Neuron (in vitro differentiated cells): ENCODE data around the gene FNTB.

Experiments used
- H2AFZ ChIP-seq: one replicate; pipeline ENCODE4 v1.6.1; 2013; ENCODE audit warnings: low read depth, mild to moderate bottlenecking, inconsistent platforms, low read length, moderate library complexity
- H3K27me3 ChIP-seq: one replicate; pipeline ENCODE4 v1.6.1; 2013; ENCODE audit warnings: low read length; ENCODE audit not compliant: insufficient read depth
- H3K36me3 ChIP-seq: one replicate; pipeline ENCODE4 v1.6.1; 2013; ENCODE audit warnings: low read length; ENCODE audit not compliant: insufficient read depth
- H3K4me1 ChIP-seq: one replicate; pipeline ENCODE4 v1.6.1; 2013; ENCODE audit warnings: low read length; ENCODE audit not compliant: insufficient read depth
- H3K4me3 ChIP-seq: 2 replicates; pipeline ENCODE4 v1.5.1; 2013; ENCODE audit warnings: mild to moderate bottlenecking, low read length, moderate library complexity
- H3K9me3 ChIP-seq: one replicate; pipeline ENCODE4 v1.6.1; 2013; ENCODE audit warnings: low read length

FNTB gene

GRCh38 chr14:64946310-64947045 is 40.2 kb upstream of the FNTB start:
- H3K36me3 ChIP-seq = peaks cover 41% of the 10 kb centered on the region
- H3K4me3 ChIP-seq = no peak overlapping the region
- no peaks in the 10 kb centered on the region for H3K27me3 ChIP-seq
- no peaks in the 10 kb centered on the region for H3K9me3 ChIP-seq
- no peak overlapping the region for H2AFZ ChIP-seq
- H3K4me1 ChIP-seq = no peaks in the 10 kb centered on the region

- peaks cover 49% of the 10 kb centered on the region for H3K36me3 ChIP-seq
- no peak overlapping the region for H3K4me3 ChIP-seq
Observed at GRCh38 chr14:64947710-64948611, 38.7 kb upstream of the FNTB start.

GRCh38 chr14:64948612-64949210 is 38.0 kb upstream of the FNTB start:
- H2AFZ ChIP-seq = no peak overlapping the region
- no peaks in the 10 kb centered on the region for H3K4me1 ChIP-seq
- H3K4me3 ChIP-seq = no peak overlapping the region
- peaks cover 46% of the 10 kb centered on the region for H3K36me3 ChIP-seq
- H3K9me3 ChIP-seq = no peaks in the 10 kb centered on the region
- no peaks in the 10 kb centered on the region for H3K27me3 ChIP-seq

More at GRCh38 chr14:64947710-64948611, 38.7 kb upstream of the FNTB start:
- H3K27me3 ChIP-seq = no peaks in the 10 kb centered on the region
- no peaks in the 10 kb centered on the region for H3K9me3 ChIP-seq
- no peaks in the 10 kb centered on the region for H3K4me1 ChIP-seq
- no peak overlapping the region for H2AFZ ChIP-seq

- Histone ChIP-seq H2AFZ (no peak overlapping the region), H3K36me3 (peaks cover 38% of the 10 kb centered on the region), H3K9me3 (no peaks in the 10 kb centered on the region), H3K27me3 (no peaks in the 10 kb centered on the region), H3K4me1 (no peaks in the 10 kb centered on the region), H3K4me3 (no peak overlapping the region)
Observed at GRCh38 chr14:64950889-64951288, 35.8 kb upstream of the FNTB start.

- peaks cover 36% of the 10 kb centered on the region for H3K36me3 ChIP-seq
- no peaks in the 10 kb centered on the region for H3K9me3 ChIP-seq
- H3K4me3 ChIP-seq = no peak overlapping the region
- H3K27me3 ChIP-seq = no peaks in the 10 kb centered on the region
- no peak overlapping the region for H2AFZ ChIP-seq
- no peaks in the 10 kb centered on the region for H3K4me1 ChIP-seq
Observed at GRCh38 chr14:64951291-64951690, 35.4 kb upstream of the FNTB start.

- Histone ChIP-seq H3K27me3 (no peaks in the 10 kb centered on the region), H3K36me3 (peaks cover 32% of the 10 kb centered on the region), H3K4me1 (no peaks in the 10 kb centered on the region), H2AFZ (no peak overlapping the region), H3K4me3 (no peak overlapping the region), H3K9me3 (no peaks in the 10 kb centered on the region)
Observed at GRCh38 chr14:64951724-64952123, 35.0 kb upstream of the FNTB start.

- no peaks in the 10 kb centered on the region for H3K9me3 ChIP-seq
- no peak overlapping the region for H3K4me3 ChIP-seq
- H2AFZ ChIP-seq = no peak overlapping the region
- H3K4me1 ChIP-seq = no peaks in the 10 kb centered on the region
- H3K36me3 ChIP-seq = peaks cover 29% of the 10 kb centered on the region
- no peaks in the 10 kb centered on the region for H3K27me3 ChIP-seq
Observed at GRCh38 chr14:64952598-64953309, 33.9 kb upstream of the FNTB start.

GRCh38 chr14:64953310-64953654 is 33.4 kb upstream of the FNTB start:
- Histone ChIP-seq H3K36me3 (peaks cover 25% of the 10 kb centered on the region), H3K27me3 (no peaks in the 10 kb centered on the region), H2AFZ (no peak overlapping the region), H3K4me1 (no peaks in the 10 kb centered on the region), H3K9me3 (no peaks in the 10 kb centered on the region), H3K4me3 (no peak overlapping the region)

GRCh38 chr14:64953661-64954060 is 33.0 kb upstream of the FNTB start:
- Histone ChIP-seq H2AFZ (no peak overlapping the region), H3K4me1 (no peaks in the 10 kb centered on the region), H3K9me3 (no peaks in the 10 kb centered on the region), H3K36me3 (peaks cover 22% of the 10 kb centered on the region), H3K27me3 (no peaks in the 10 kb centered on the region), H3K4me3 (no peak overlapping the region)

- Histone ChIP-seq H3K4me1 (no peaks in the 10 kb centered on the region), H3K27me3 (no peaks in the 10 kb centered on the region), H2AFZ (no peak overlapping the region), H3K36me3 (peaks cover 17% of the 10 kb centered on the region), H3K9me3 (no peaks in the 10 kb centered on the region), H3K4me3 (no peak overlapping the region)
Observed at GRCh38 chr14:64954491-64955240, 32.0 kb upstream of the FNTB start.

GRCh38 chr14:64955297-64955696 is 31.4 kb upstream of the FNTB start:
- no peak overlapping the region for H2AFZ ChIP-seq
- peaks cover 15% of the 10 kb centered on the region for H3K36me3 ChIP-seq
- H3K27me3 ChIP-seq = no peaks in the 10 kb centered on the region
- no peaks in the 10 kb centered on the region for H3K9me3 ChIP-seq
- no peaks in the 10 kb centered on the region for H3K4me1 ChIP-seq
- no peak overlapping the region for H3K4me3 ChIP-seq

GRCh38 chr14:64956697-64957406 is 29.8 kb upstream of the FNTB start:
- H3K4me1 ChIP-seq = no peaks in the 10 kb centered on the region
- H2AFZ ChIP-seq = no peak overlapping the region
- H3K9me3 ChIP-seq = no peaks in the 10 kb centered on the region
- H3K27me3 ChIP-seq = no peaks in the 10 kb centered on the region
- H3K4me3 ChIP-seq = no peak overlapping the region
- H3K36me3 ChIP-seq = peaks cover 6% of the 10 kb centered on the region
